Measurements from ENCODE around the gene SLC25A47.
A peak's percentile ranks its signal among the peaks of the same experiment; 100 is the strongest.
"Not testable (repeated sequence)": the region's sequence is repeated elsewhere in the genome, so short reads cannot be mapped to it uniquely, and the experiment has no call there.

The SLC25A47 gene

DNA sequence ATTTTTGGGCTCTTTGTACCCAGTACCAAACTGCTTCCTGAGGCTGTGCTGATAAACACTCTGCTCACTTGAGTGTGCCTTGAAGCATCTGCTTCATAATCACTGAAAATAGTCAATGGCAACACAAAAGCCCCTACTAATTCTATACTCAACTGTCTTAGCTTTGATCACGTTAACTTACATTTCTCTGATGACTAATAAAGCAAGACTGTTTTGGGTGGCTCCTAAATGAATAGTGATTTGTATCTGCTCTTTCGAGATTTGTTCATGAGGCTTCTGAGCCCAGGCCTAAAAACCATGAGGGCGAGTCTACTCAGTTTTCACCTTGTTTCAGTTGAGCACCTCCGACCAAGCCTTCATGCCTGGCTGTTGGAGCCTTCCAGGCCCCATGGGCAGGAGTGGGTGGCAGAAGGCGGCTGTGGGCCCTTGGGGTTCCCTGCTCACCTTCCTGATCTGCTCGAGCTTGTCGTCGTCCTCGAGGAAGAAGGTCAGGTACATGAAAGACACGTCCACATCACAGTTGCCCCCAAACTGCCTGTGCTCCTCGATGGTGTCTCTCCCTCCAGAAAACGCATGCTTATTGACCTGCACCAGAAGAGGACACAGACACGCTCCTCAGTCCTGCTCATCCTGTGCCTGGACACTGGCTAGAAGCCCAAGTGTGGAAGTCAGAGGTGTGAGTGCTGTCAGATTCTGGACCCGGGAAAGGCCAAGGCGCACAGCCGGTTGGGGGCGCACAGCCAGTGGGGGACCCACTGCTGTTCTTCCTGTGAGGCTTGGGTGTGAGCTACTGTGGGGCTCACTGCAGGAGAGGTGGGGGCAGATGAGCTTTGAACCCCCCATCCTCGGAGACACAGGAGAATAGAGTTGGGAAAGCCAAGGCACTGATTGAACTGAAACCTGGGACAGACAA lies 13.7 kb downstream of the SLC25A47 start:
- Mint-ChIP-seq H3K36me3 (ENCODE audit: low read depth) (peaks cover 93% of the 10 kb centered on the region), H3K9me3 (no peaks in the 10 kb centered on the region), H3K4me1 (ENCODE audit: low read depth) (peaks cover 29% of the 10 kb centered on the region), H3K4me3 (no peak overlapping the region), H3K27me3 (no peaks in the 10 kb centered on the region), H3K27ac (peak overlapping the region; percentile 84)
- DNase-seq, result peak; percentile 32

- Mint-ChIP-seq H3K9me3 (no peaks in the 10 kb centered on the region), H3K27me3 (no peaks in the 10 kb centered on the region), H3K4me3 (no peak overlapping the region), H3K27ac (peak overlapping the region; percentile 88), H3K4me1 (ENCODE audit: low read depth) (peaks cover 38% of the 10 kb centered on the region), H3K36me3 (ENCODE audit: low read depth) (peaks cover 89% of the 10 kb centered on the region)
- DNase-seq, result peak; percentile 25
Observed at GRCh38 chr14:100339766-100340422, 16.8 kb downstream of the SLC25A47 start.

GRCh38 chr14:100340423-100340813 lies 17.3 kb downstream of the SLC25A47 start:
- H3K9me3 Mint-ChIP-seq, result no peaks in the 10 kb centered on the region
- peak overlapping the region; percentile 88 for H3K27ac Mint-ChIP-seq
- peaks cover 38% of the 10 kb centered on the region for H3K4me1 Mint-ChIP-seq (ENCODE audit: low read depth)
- peak; percentile 22 for DNase-seq
- H3K4me3 Mint-ChIP-seq, result no peak overlapping the region
- H3K27me3 Mint-ChIP-seq, result no peaks in the 10 kb centered on the region
- H3K36me3 Mint-ChIP-seq (ENCODE audit: low read depth), result peaks cover 88% of the 10 kb centered on the region

DNA sequence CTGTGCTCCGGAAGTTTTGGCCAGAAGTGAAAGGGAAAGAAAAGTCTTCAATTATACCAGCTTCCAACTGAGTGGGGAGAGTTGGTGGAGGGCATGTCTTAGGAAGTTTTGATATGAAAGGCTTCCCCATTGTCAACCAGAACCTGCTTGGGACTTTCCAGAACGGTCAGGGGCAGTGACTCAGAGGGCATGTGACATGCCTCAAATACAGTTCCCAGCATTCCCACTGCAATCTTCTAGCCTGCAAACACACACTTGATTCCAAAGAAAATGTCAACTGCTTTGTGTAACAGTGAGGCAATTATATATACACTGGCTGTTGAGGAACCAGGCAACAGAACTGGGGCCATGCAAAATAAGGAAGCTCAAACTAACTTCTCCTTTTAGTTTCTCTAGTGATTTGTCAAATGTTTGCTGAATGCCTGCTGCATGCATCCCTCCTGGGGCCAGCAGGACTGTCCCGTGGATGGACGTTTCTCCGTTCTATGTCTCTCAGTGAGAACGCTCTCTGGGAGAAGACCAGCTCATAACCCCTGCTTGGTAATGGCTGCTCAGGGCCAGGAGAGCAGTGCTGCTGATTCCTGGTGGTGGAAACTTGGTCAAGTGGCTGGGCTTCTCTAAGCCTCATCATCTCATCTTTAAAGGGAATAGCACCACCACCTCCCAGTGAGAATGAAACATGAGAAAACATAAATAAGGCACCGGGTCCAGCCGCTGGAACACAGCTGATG lies 18.3 kb downstream of the SLC25A47 start:
- no peak overlapping the region for H3K4me3 Mint-ChIP-seq
- DNase-seq, result peak; percentile 29
- no peaks in the 10 kb centered on the region for H3K9me3 Mint-ChIP-seq
- H3K36me3 Mint-ChIP-seq (ENCODE audit: low read depth), result peaks cover 89% of the 10 kb centered on the region
- no peaks in the 10 kb centered on the region for H3K27me3 Mint-ChIP-seq
- H3K27ac Mint-ChIP-seq, result peak overlapping the region; percentile 88
- H3K4me1 Mint-ChIP-seq (ENCODE audit: low read depth), result peaks cover 35% of the 10 kb centered on the region

- peaks cover 28% of the 10 kb centered on the region for H3K4me1 Mint-ChIP-seq (ENCODE audit: low read depth)
- no peaks in the 10 kb centered on the region for H3K9me3 Mint-ChIP-seq
- no peak overlapping the region for H3K4me3 Mint-ChIP-seq
- H3K36me3 Mint-ChIP-seq (ENCODE audit: low read depth), result peaks cover 89% of the 10 kb centered on the region
- DNase-seq, result peak; percentile 24
- no peaks in the 10 kb centered on the region for H3K27me3 Mint-ChIP-seq
- H3K27ac Mint-ChIP-seq, result peak overlapping the region; percentile 88
Observed at GRCh38 chr14:100342195-100342594, 19.1 kb downstream of the SLC25A47 start.

DNA sequence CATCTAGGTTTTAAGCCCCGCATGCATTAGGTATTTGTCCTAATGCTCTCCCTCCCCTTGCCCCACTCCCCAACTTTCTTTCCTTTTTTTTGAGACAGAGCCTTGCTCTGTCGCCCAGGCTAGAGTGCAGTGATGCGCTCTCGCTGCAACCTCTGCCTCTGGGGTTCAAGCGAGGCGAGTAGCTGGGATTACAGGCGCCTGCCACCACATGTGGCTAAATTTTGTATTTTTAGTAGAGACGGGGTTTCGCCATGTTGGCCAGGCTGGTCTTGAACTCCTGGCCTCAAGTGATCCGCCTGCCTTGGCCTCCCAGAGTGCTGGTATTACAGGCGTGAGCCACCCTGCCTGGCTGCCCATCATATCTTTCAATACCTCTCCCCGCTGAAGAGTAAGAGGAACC lies 19.7 kb downstream of the SLC25A47 start:
- H3K4me3 Mint-ChIP-seq, H3K9me3 Mint-ChIP-seq, H3K27me3 Mint-ChIP-seq: not testable (repeated sequence)
- H3K36me3 Mint-ChIP-seq (ENCODE audit: low read depth), result peaks cover 88% of the 10 kb centered on the region
- H3K27ac Mint-ChIP-seq, result peak overlapping the region; percentile 44
- peak; percentile 22 for DNase-seq
- peaks cover 27% of the 10 kb centered on the region for H3K4me1 Mint-ChIP-seq (ENCODE audit: low read depth)

- Mint-ChIP-seq H3K4me1 (ENCODE audit: low read depth) (peaks cover 27% of the 10 kb centered on the region), H3K36me3 (ENCODE audit: low read depth) (peaks cover 89% of the 10 kb centered on the region)
- H3K27ac Mint-ChIP-seq, H3K9me3 Mint-ChIP-seq, H3K27me3 Mint-ChIP-seq, DNase-seq, H3K4me3 Mint-ChIP-seq: not testable (repeated sequence)
Observed at GRCh38 chr14:100344657-100345056, 21.5 kb downstream of the SLC25A47 start.

DNA sequence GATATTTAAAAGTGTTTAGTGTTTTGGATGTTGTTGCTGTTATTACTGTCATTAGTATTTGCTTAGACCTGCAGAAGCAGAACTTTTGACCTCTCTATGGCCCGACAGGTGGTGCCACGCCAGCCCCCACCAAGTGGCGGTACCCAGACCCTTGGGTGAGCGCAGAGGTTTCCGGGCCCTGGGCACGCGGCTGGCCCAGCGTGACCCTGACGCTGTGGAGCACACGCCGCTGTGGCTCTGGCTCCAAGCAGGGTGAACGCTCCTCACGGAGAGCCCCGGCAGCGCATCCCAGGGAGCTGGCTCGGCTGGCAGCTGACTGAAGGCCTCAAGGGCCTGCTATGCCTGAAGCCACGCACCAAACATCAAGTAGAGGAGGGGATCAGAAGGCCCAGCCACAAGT lies 22.6 kb downstream of the SLC25A47 start:
- peaks cover 19% of the 10 kb centered on the region for H3K4me1 Mint-ChIP-seq (ENCODE audit: low read depth)
- H3K9me3 Mint-ChIP-seq, result no peaks in the 10 kb centered on the region
- no peak overlapping the region for H3K4me3 Mint-ChIP-seq
- H3K27ac Mint-ChIP-seq, result no peak overlapping the region
- DNase-seq, result no peak
- H3K36me3 Mint-ChIP-seq (ENCODE audit: low read depth), result peaks cover 88% of the 10 kb centered on the region
- no peaks in the 10 kb centered on the region for H3K27me3 Mint-ChIP-seq

GRCh38 chr14:100346306-100347091 lies 23.4 kb downstream of the SLC25A47 start:
- DNase-seq, result no peak
- Mint-ChIP-seq H3K27ac (no peak overlapping the region), H3K9me3 (no peaks in the 10 kb centered on the region), H3K4me1 (ENCODE audit: low read depth) (peaks cover 13% of the 10 kb centered on the region), H3K27me3 (no peaks in the 10 kb centered on the region), H3K36me3 (ENCODE audit: low read depth) (peaks cover 88% of the 10 kb centered on the region), H3K4me3 (no peak overlapping the region)

- DNase-seq, result no peak
- no peaks in the 10 kb centered on the region for H3K4me1 Mint-ChIP-seq (ENCODE audit: low read depth)
- peaks cover 87% of the 10 kb centered on the region for H3K36me3 Mint-ChIP-seq (ENCODE audit: low read depth)
- no peaks in the 10 kb centered on the region for H3K27me3 Mint-ChIP-seq
- no peaks in the 10 kb centered on the region for H3K9me3 Mint-ChIP-seq
- no peak overlapping the region for H3K27ac Mint-ChIP-seq
- H3K4me3 Mint-ChIP-seq, result no peak overlapping the region
Observed at GRCh38 chr14:100348253-100348729, 25.2 kb downstream of the SLC25A47 start.

- no peaks in the 10 kb centered on the region for H3K27me3 Mint-ChIP-seq
Observed at GRCh38 chr14:100348784-100349685, 25.9 kb downstream of the SLC25A47 start.

DNA sequence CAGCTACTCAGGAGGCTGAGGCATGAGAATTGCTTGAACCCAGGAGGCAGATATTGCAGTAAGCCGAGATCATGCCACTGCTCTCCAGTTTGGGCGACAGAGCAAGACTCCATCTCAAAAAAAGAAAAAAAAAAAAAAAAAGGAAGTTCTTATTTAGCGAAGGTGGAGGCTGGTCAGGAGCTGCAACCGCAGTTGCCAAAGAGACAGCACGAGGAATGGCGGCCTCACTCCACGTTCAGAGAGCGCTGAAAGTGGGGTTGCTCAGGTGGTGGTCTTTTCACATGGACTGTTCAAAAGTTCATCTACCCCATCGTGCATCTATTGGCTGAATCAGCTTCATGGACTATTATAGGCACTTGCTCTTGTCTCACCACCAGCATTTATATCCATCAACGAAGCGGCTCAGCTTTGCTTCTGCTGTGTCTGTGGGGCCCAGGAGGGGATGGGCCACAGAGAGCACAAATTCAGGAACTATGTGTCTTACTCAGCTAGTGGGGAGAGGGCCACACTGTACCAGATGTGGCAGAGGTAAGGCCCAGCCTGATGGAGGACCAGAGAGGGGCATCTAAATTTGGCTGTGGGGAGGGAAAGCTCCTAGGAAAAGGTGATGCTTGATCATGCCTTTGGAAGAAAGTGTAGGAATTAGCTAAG lies 27.3 kb downstream of the SLC25A47 start:
- H3K27ac Mint-ChIP-seq, result no peak overlapping the region
- H3K4me1 Mint-ChIP-seq (ENCODE audit: low read depth), result no peaks in the 10 kb centered on the region
- no peak overlapping the region for H3K4me3 Mint-ChIP-seq
- DNase-seq, result no peak
- H3K36me3 Mint-ChIP-seq (ENCODE audit: low read depth), result peaks cover 95% of the 10 kb centered on the region
- H3K27me3 Mint-ChIP-seq, result no peaks in the 10 kb centered on the region
- no peaks in the 10 kb centered on the region for H3K9me3 Mint-ChIP-seq

More at GRCh38 chr14:100348784-100349685, 25.9 kb downstream of the SLC25A47 start:
- H3K4me3 Mint-ChIP-seq, result no peak overlapping the region
- H3K36me3 Mint-ChIP-seq (ENCODE audit: low read depth), result peaks cover 87% of the 10 kb centered on the region
- no peaks in the 10 kb centered on the region for H3K9me3 Mint-ChIP-seq
- H3K27ac Mint-ChIP-seq, result no peak overlapping the region
- no peaks in the 10 kb centered on the region for H3K4me1 Mint-ChIP-seq (ENCODE audit: low read depth)
- DNase-seq, result no peak

DNA sequence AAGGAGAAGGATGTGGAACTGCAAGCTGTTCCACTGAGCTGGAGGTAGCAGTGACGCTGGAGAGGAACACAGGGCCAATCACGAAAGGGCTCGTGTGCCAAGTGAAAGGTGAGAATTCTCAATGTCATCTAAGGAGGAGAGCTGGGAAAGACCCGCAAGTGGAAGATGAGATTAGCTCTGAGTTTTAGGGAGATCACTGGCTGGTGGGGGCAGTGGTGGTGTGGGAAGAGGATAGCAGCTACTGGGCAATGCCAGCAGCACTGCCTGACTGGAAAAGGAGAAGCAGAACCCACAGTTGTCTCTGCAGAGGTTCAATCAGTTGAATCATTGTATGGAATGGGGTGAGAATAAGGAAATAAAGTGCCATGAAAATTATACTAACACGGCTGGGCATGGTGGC lies 27.8 kb downstream of the SLC25A47 start:
- DNase-seq, result no peak
- no peaks in the 10 kb centered on the region for H3K4me1 Mint-ChIP-seq (ENCODE audit: low read depth)
- H3K27me3 Mint-ChIP-seq, result no peaks in the 10 kb centered on the region
- no peaks in the 10 kb centered on the region for H3K9me3 Mint-ChIP-seq
- peaks cover 96% of the 10 kb centered on the region for H3K36me3 Mint-ChIP-seq (ENCODE audit: low read depth)
- no peak overlapping the region for H3K27ac Mint-ChIP-seq
- no peak overlapping the region for H3K4me3 Mint-ChIP-seq

Measured in activated T-cell treated with anti-CD3 and anti-CD28 coated beads, Interleukin-2, amount 50 U/mL, for 24 hours (primary cell).